Hepatocyte (in vitro differentiated cells): ENCODE results near the gene BOLA1. TPM values are rescaled to one million over a fixed set of nuclear protein-coding genes. Genes with fewer than 3 reads are reported as not detected.
"Not testable (repeated sequence)": the region's sequence is repeated elsewhere in the genome, so short reads cannot be mapped to it uniquely, and the experiment has no call there.

ENCODE experiments used
- DNase-seq: peaks from one replicate; pipeline ENCODE4 v3.0.0-alpha.2; 2016; ENCODE audit warnings: low spot score
- H2AFZ ChIP-seq: fragments of 200-600 bp; sonication (generic); 2 replicates; pipeline ENCODE4 v1.6.0; 2016; ENCODE audit warnings: antibody characterized with exemption, mild to moderate bottlenecking
- H3K27ac ChIP-seq: fragments of 200-600 bp; sonication (generic); 2 replicates; pipeline ENCODE4 v1.5.1; 2016; ENCODE audit warnings: mild to moderate bottlenecking
- H3K27me3 ChIP-seq: fragments of 200-600 bp; sonication (generic); 2 replicates; pipeline ENCODE4 v1.6.1; 2016
- H3K36me3 ChIP-seq: fragments of 200-600 bp; sonication (generic); replicated peaks from 2 replicates; pipeline ENCODE4 v1.5.1; 2016; ENCODE audit warnings: low read depth; ENCODE audit not compliant: insufficient read depth
- H3K4me1 ChIP-seq: fragments of 200-600 bp; sonication (generic); 2 replicates; pipeline ENCODE4 v1.5.1; 2016; ENCODE audit warnings: mild to moderate bottlenecking, moderate library complexity; ENCODE audit not compliant: insufficient read depth
- H3K4me2 ChIP-seq: fragments of 200-600 bp; sonication (generic); 2 replicates; pipeline ENCODE4 v1.6.0; 2016
- H3K4me3 ChIP-seq: fragments of 200-600 bp; sonication (generic); 2 replicates; pipeline ENCODE4 v1.5.1; 2016; ENCODE audit warnings: mild to moderate bottlenecking
- H3K79me2 ChIP-seq: fragments of 200-600 bp; sonication (generic); 2 replicates; pipeline ENCODE4 v1.6.0; 2017; ENCODE audit warnings: mild to moderate bottlenecking
- H3K9me2 ChIP-seq: fragments of 200-600 bp; sonication (generic); replicated peaks from 2 replicates; pipeline ENCODE4 v1.6.0; 2017; ENCODE audit warnings: mild to moderate bottlenecking; ENCODE audit not compliant: insufficient read depth
- H3K9me3 ChIP-seq: fragments of 200-600 bp; sonication (generic); 2 replicates; pipeline ENCODE4 v1.5.1; 2016; ENCODE audit warnings: low read depth, mild to moderate bottlenecking
- H4K20me1 ChIP-seq: fragments of 200-600 bp; sonication (generic); 2 replicates; pipeline ENCODE4 v1.6.0; 2016; ENCODE audit warnings: mild to moderate bottlenecking; ENCODE audit not compliant: insufficient read depth, poor library complexity, severe bottlenecking
- CTCF ChIP-seq: fragments of 200-600 bp; sonication (generic); IDR thresholded peaks from 2 replicates; pipeline ENCODE4 v1.5.1; 2016; ENCODE audit warnings: antibody characterized with exemption, mild to moderate bottlenecking; ENCODE audit not compliant: poor library complexity
- EZH2 ChIP-seq: fragments of 200-600 bp; sonication (generic); IDR thresholded peaks from 2 replicates; pipeline ENCODE4 v1.6.1; 2016; ENCODE audit warnings: antibody characterized with exemption, mild to moderate bottlenecking, borderline replicate concordance
- EZH2phosphoT487 ChIP-seq: fragments of 200-600 bp; sonication (generic); IDR thresholded peaks from one replicate; pipeline ENCODE4 v1.6.1; 2018; ENCODE audit warnings: antibody characterized with exemption, mild to moderate bottlenecking, low read depth, moderate library complexity; ENCODE audit not compliant: unreplicated experiment, severe bottlenecking
- WGBS: methylation state at CpG from one replicate; pipeline ENCODE4 v1.1.6; 2016; ENCODE audit warnings: low lambda C conversion rate; ENCODE audit errors: missing lambda C conversion rate; 5-methylcytosine and 5-hydroxymethylcytosine counted together
- polyA plus RNA-seq: library from polyadenylated mRNA; unstranded; fragments of >200 nt; fragmentation: Nextera tagmentation; extraction: Ambion mirVana; gene quantifications from 2 replicates; pipeline ENCODE4 v1.2.1, GENCODE V29; 2016
- total RNA-seq: library from RNA; depleted of rRNA; stranded (reverse); fragments of >200 nt; gene quantifications from 2 replicates; pipeline ENCODE4 v1.2.3, GENCODE V29; 2014

Gene BOLA1
- total and polyA plus RNA-seq, 2 experiments from 2014 or later: 16.1 to 19.0 TPM

- not testable (repeated sequence) for H4K20me1 ChIP-seq, H3K4me2 ChIP-seq, DNase-seq, H3K79me2 ChIP-seq, H3K36me3 ChIP-seq, H3K27me3 ChIP-seq, H3K9me2 ChIP-seq, H3K4me3 ChIP-seq, H3K4me1 ChIP-seq, H3K9me3 ChIP-seq, H2AFZ ChIP-seq, H3K27ac ChIP-seq
- no CpG with 5 or more reads among the region's 55 CpGs for WGBS
Measured at GRCh38 chr1:149860684-149861496, 38.5 kb upstream of the BOLA1 start.

- not testable (repeated sequence) for H3K36me3 ChIP-seq, H3K9me2 ChIP-seq, H3K27ac ChIP-seq, H3K27me3 ChIP-seq, H3K4me1 ChIP-seq, H3K4me2 ChIP-seq, H3K79me2 ChIP-seq, H3K4me3 ChIP-seq, H2AFZ ChIP-seq, H3K9me3 ChIP-seq, DNase-seq, H4K20me1 ChIP-seq
- WGBS: no CpG with 5 or more reads among the region's 32 CpGs
Measured at GRCh38 chr1:149861497-149862054, 37.8 kb upstream of the BOLA1 start.

GRCh38 chr1:149866887-149867286 lies 32.5 kb upstream of the BOLA1 start:
- not testable (repeated sequence) for H3K9me2 ChIP-seq, H3K36me3 ChIP-seq, H3K79me2 ChIP-seq, DNase-seq, H2AFZ ChIP-seq, H3K9me3 ChIP-seq, H3K4me3 ChIP-seq, H3K4me1 ChIP-seq, H3K4me2 ChIP-seq, H4K20me1 ChIP-seq, H3K27ac ChIP-seq, H3K27me3 ChIP-seq
- no CpG with 5 or more reads among the region's 2 CpGs for WGBS

GRCh38 chr1:149873060-149873459 lies 26.3 kb upstream of the BOLA1 start:
- not testable (repeated sequence) for H3K4me1 ChIP-seq, H3K9me2 ChIP-seq, H3K27ac ChIP-seq, H3K4me2 ChIP-seq, H4K20me1 ChIP-seq, H3K79me2 ChIP-seq, H3K4me3 ChIP-seq, DNase-seq, H3K36me3 ChIP-seq, H3K9me3 ChIP-seq, H3K27me3 ChIP-seq, H2AFZ ChIP-seq
- whole genome bisulfite sequencing: no CpG with 5 or more reads among the region's 4 CpGs

GRCh38 chr1:149877211-149877946 lies 22.0 kb upstream of the BOLA1 start:
- Histone ChIP-seq H3K9me3 (no peaks in the 10 kb centered on the region), H3K27me3 (no peaks in the 10 kb centered on the region), H3K4me2 (no peak overlapping the region), H2AFZ (no peak overlapping the region), H3K79me2 (peaks cover 40% of the 10 kb centered on the region), H3K9me2 (no peaks in the 10 kb centered on the region), H4K20me1 (peaks cover 17% of the 10 kb centered on the region), H3K36me3 (no peaks in the 10 kb centered on the region), H3K27ac (no peak overlapping the region), H3K4me1 (no peaks in the 10 kb centered on the region), H3K4me3 (no peak overlapping the region)
- TF ChIP-seq EZH2phosphoT487 (no peak), CTCF (no peak), EZH2 (no peak)
- 96% methylated on average over 7 of the region's 7 CpGs for whole genome bisulfite sequencing
- DNase-seq: no peak
